GM12872 (cell line): ENCODE results near the gene AGAP1.

Experiments
- TF ChIP-seq, protein P1 (sequence below): IDR thresholded peaks from 3 replicates; pipeline ENCODE4 v1.5.1; 2011; ENCODE audit warnings: low read depth, mild to moderate bottlenecking, low read length, moderate library complexity; ENCODE audit not compliant: insufficient read depth

AGAP1 gene

DNA sequence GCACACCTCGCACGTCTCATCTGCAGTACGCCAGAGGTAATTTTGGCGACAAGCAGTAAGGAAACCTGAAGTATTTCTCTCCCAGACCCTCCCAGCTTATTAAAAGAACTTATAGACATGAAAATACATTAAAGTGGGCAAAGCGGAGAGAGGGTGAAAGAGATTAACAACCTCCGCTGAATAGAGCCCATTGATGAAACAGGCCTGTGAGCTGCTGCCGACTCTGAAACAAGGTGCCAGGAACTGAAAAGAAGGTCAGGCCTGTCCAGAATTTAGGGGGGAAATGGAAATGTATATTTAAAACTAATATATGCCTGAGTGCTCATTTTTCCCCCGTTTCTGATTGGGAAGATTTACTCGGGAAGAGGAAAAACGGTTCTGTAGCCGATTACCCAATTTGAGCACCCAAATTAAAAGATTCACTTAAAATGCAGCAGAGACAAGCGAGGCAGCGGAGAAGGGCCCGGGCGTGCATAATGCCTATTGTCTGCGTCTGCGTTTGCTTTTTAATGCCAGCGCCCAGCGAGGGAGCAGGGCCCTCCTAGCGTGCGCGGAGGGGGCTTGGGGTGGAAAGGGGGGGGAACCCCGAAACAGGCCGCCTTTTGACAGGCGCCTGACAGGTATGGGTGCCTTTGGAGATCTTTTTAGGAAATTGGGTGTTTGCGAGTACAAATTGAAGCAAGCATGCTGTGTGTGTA, 358.1 kb downstream of the AGAP1 start:
- TF ChIP-seq, protein P1, sequence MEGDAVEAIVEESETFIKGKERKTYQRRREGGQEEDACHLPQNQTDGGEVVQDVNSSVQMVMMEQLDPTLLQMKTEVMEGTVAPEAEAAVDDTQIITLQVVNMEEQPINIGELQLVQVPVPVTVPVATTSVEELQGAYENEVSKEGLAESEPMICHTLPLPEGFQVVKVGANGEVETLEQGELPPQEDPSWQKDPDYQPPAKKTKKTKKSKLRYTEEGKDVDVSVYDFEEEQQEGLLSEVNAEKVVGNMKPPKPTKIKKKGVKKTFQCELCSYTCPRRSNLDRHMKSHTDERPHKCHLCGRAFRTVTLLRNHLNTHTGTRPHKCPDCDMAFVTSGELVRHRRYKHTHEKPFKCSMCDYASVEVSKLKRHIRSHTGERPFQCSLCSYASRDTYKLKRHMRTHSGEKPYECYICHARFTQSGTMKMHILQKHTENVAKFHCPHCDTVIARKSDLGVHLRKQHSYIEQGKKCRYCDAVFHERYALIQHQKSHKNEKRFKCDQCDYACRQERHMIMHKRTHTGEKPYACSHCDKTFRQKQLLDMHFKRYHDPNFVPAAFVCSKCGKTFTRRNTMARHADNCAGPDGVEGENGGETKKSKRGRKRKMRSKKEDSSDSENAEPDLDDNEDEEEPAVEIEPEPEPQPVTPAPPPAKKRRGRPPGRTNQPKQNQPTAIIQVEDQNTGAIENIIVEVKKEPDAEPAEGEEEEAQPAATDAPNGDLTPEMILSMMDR = no peak

DNA sequence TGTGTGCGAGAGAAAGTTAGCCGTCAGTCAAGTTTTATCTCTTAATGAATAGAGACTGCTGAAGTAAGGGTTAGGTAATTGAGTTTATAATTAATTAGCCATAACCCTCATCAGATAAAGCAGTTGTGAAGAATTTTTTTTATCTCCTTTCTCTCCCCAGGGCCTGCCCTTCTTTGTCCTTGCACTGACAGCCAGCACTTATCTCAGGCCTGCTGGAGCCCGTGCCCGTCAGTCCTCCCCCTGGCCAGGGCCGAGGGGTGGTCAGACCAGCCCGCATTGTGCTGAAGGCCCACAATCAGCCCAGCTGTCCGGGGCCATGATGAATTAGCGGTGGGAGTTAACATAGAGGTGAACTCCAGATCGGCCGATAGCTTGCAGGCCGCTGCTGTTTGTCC, 358.7 kb downstream of the AGAP1 start:
- TF ChIP-seq, protein P1 = no peak

GRCh38 chr2:235854276-235854675, 360.4 kb downstream of the AGAP1 start:
- TF ChIP-seq, protein P1 = no peak

GRCh38 chr2:235855011-235855410, 361.2 kb downstream of the AGAP1 start:
- TF ChIP-seq, protein P1 = no peak

- TF ChIP-seq, protein P1 = no peak
Measured at GRCh38 chr2:235856151-235856854, 362.5 kb downstream of the AGAP1 start.

GRCh38 chr2:235857598-235857997, 363.8 kb downstream of the AGAP1 start:
- TF ChIP-seq, protein P1 = no peak

- TF ChIP-seq, protein P1 = no peak
Measured at GRCh38 chr2:235858881-235859280, 365.0 kb downstream of the AGAP1 start.
